Mesenchymal stem cell (in vitro differentiated cells and primary cell): Measurements from ENCODE around the gene TNKS1BP1.

Experiments
- DNase-seq: peaks from one replicate; pipeline ENCODE4 v3.0.0-alpha.2; 2013
- H2AFZ ChIP-seq: one replicate; pipeline ENCODE4 v1.6.1; 2013; ENCODE audit warnings: low read depth, mild to moderate bottlenecking, control low read depth, inconsistent platforms, low read length, moderate library complexity
- H2AK5ac ChIP-seq: 2 replicates; pipeline ENCODE4 v1.6.1; 2013; ENCODE audit warnings: low read length, moderate library complexity, mild to moderate bottlenecking, inconsistent platforms; ENCODE audit not compliant: severe bottlenecking
- H2BK120ac ChIP-seq: one replicate; pipeline ENCODE4 v1.6.1; 2013; ENCODE audit warnings: low read depth, mild to moderate bottlenecking, inconsistent platforms, low read length, moderate library complexity
- H2BK12ac ChIP-seq, 2 experiments: one replicate each; pipeline ENCODE4 v1.6.1; 2013; ENCODE audit warnings: inconsistent platforms in 2 of 2, low read length in 2 of 2, mild to moderate bottlenecking in 2 of 2, moderate library complexity in 2 of 2, control low read depth in 1 of 2
- H2BK15ac ChIP-seq: one replicate; pipeline ENCODE4 v1.6.1; 2013; ENCODE audit warnings: mild to moderate bottlenecking, low read depth, inconsistent platforms; ENCODE audit not compliant: poor library complexity, severe bottlenecking
- H2BK5ac ChIP-seq: 2 replicates; pipeline ENCODE4 v1.6.1; 2013; ENCODE audit warnings: low read depth, mild to moderate bottlenecking, low read length, control low read depth, inconsistent platforms; ENCODE audit not compliant: poor library complexity, severe bottlenecking
- H3K14ac ChIP-seq, 2 experiments: one replicate each; pipeline ENCODE4 v1.6.1; 2013; ENCODE audit warnings: inconsistent platforms in 2 of 2, low read length in 2 of 2, control low read depth in 1 of 2, mild to moderate bottlenecking in 1 of 2, moderate library complexity in 1 of 2
- H3K18ac ChIP-seq, 2 experiments: one replicate each; pipeline ENCODE4 v1.6.1; 2013; ENCODE audit warnings: inconsistent platforms in 2 of 2, low read length in 2 of 2, control low read depth in 1 of 2, low read depth in 1 of 2, mild to moderate bottlenecking in 1 of 2
- H3K23ac ChIP-seq, 2 experiments: one replicate each; pipeline ENCODE4 v1.6.1; 2013; ENCODE audit warnings: inconsistent platforms in 2 of 2, low read length in 2 of 2, mild to moderate bottlenecking in 2 of 2, moderate library complexity in 2 of 2, control low read depth in 1 of 2
- H3K27ac ChIP-seq: 2 replicates; pipeline ENCODE4 v1.5.1; 2013; ENCODE audit warnings: mild to moderate bottlenecking, moderate library complexity, low read length, control low read depth, inconsistent platforms; ENCODE audit not compliant: poor library complexity, severe bottlenecking
- H3K27me3 ChIP-seq, 2 experiments: 2 replicates each; pipeline versions ENCODE4 v1.6.1 to v1.7.0; 2013; ENCODE audit warnings: low read length in 2 of 2, mild to moderate bottlenecking in 2 of 2, moderate library complexity in 2 of 2, control low read depth in 1 of 2, inconsistent platforms in 1 of 2; ENCODE audit not compliant: control insufficient read depth in 1 of 2, insufficient read depth in 1 of 2
- H3K36me3 ChIP-seq, 2 experiments: 2 replicates each; pipeline versions ENCODE4 v1.6.1 to v1.7.0; 2013; ENCODE audit warnings: low read length in 2 of 2, control low read depth in 1 of 2, inconsistent platforms in 1 of 2, low read depth in 1 of 2, mild to moderate bottlenecking in 1 of 2; ENCODE audit not compliant: insufficient read depth in 2 of 2, control insufficient read depth in 1 of 2
- H3K4ac ChIP-seq, 2 experiments: one replicate each; pipeline ENCODE4 v1.6.1; 2013; ENCODE audit warnings: inconsistent platforms in 2 of 2, low read length in 2 of 2, mild to moderate bottlenecking in 2 of 2, moderate library complexity in 2 of 2, control low read depth in 1 of 2, low read depth in 1 of 2
- H3K4me1 ChIP-seq: 2 replicates; pipeline ENCODE4 v1.6.1; 2013; ENCODE audit warnings: low read depth, low read length, control low read depth; ENCODE audit not compliant: control insufficient read depth, insufficient read depth
- H3K4me2 ChIP-seq: 2 replicates; pipeline ENCODE4 v1.6.1; 2013; ENCODE audit warnings: low read length, mild to moderate bottlenecking, inconsistent platforms; ENCODE audit not compliant: poor library complexity, severe bottlenecking
- H3K4me3 ChIP-seq, 2 experiments: 2 replicates each; pipeline versions ENCODE4 v1.5.1 to v1.7.0; 2013; ENCODE audit warnings: low read length in 2 of 2, mild to moderate bottlenecking in 2 of 2, control low read depth in 1 of 2, low read depth in 1 of 2; ENCODE audit not compliant: insufficient read depth in 1 of 2
- H3K79me1 ChIP-seq: replicated peaks from 2 replicates; pipeline ENCODE4 v1.6.1; 2013; ENCODE audit warnings: mild to moderate bottlenecking, control low read depth, low read length, inconsistent platforms; ENCODE audit not compliant: poor library complexity, severe bottlenecking
- H3K9ac ChIP-seq: 2 replicates; pipeline ENCODE4 v1.7.0; 2013; ENCODE audit warnings: mild to moderate bottlenecking, low read length, moderate library complexity
- H3K9me3 ChIP-seq: 2 replicates; pipeline ENCODE4 v1.7.0; 2013; ENCODE audit warnings: mild to moderate bottlenecking, low read length; ENCODE audit not compliant: control insufficient read depth
- H4K8ac ChIP-seq: one replicate; pipeline ENCODE4 v1.6.1; 2013; ENCODE audit warnings: inconsistent platforms, mild to moderate bottlenecking, low read length, moderate library complexity
- H4K91ac ChIP-seq: one replicate; pipeline ENCODE4 v1.6.1; 2013; ENCODE audit warnings: mild to moderate bottlenecking, low read length, inconsistent platforms
- WGBS: methylation state at CpG from one replicate; pipeline ENCODE4 v1.1.7; 2013; ENCODE audit warnings: mixed read lengths; 5-methylcytosine and 5-hydroxymethylcytosine counted together

Gene TNKS1BP1

GRCh38 chr11:57357856-57358255, 33.1 kb upstream of the TNKS1BP1 start:
- peak; percentile 32 for DNase-seq
- Histone ChIP-seq H3K23ac (no peak overlapping the region), H3K79me1 (no peaks in the 10 kb centered on the region), H3K4ac (no peak overlapping the region), H2BK5ac (no peak overlapping the region), H2BK15ac (no peak overlapping the region), H3K27me3 (peaks cover 0 to 39% of the 10 kb centered on the region in 2 experiments), H3K4me3 (peak overlapping the region in 1 of 2 experiments; percentile 0), H2AK5ac (no peak overlapping the region), H3K18ac (no peak overlapping the region), H3K14ac (no peak overlapping the region), H3K9me3 (no peaks in the 10 kb centered on the region), H4K8ac (no peak overlapping the region), H3K9ac (peak overlapping the region; percentile 87), H2AFZ (no peak overlapping the region), H2BK120ac (no peak overlapping the region), H2BK12ac (no peak overlapping the region), H3K36me3 (no peaks in the 10 kb centered on the region), H3K27ac (no peak overlapping the region), H4K91ac (no peak overlapping the region), H3K4me1 (peaks cover 2% of the 10 kb centered on the region), H3K4me2 (no peak overlapping the region)
- WGBS, result 60% methylated on average over 6 of the region's 6 CpGs

- Histone ChIP-seq H3K27ac (no peak overlapping the region), H4K91ac (no peak overlapping the region), H3K36me3 (no peaks in the 10 kb centered on the region), H4K8ac (no peak overlapping the region), H2AK5ac (no peak overlapping the region), H2BK120ac (no peak overlapping the region), H3K9ac (peak overlapping the region; percentile 87), H2BK15ac (no peak overlapping the region), H3K27me3 (peaks cover 0 to 40% of the 10 kb centered on the region in 2 experiments), H2BK5ac (no peak overlapping the region), H3K4me3 (no peak overlapping the region), H3K79me1 (no peaks in the 10 kb centered on the region), H3K18ac (no peak overlapping the region), H2AFZ (no peak overlapping the region), H3K14ac (no peak overlapping the region), H3K4ac (no peak overlapping the region), H3K9me3 (no peaks in the 10 kb centered on the region), H2BK12ac (no peak overlapping the region), H3K23ac (no peak overlapping the region), H3K4me1 (peaks cover 2% of the 10 kb centered on the region), H3K4me2 (no peak overlapping the region)
- no peak for DNase-seq
- WGBS, result 100% methylated on average over 2 of the region's 3 CpGs
Measured at GRCh38 chr11:57357310-57357709, 32.6 kb upstream of the TNKS1BP1 start.

DNA sequence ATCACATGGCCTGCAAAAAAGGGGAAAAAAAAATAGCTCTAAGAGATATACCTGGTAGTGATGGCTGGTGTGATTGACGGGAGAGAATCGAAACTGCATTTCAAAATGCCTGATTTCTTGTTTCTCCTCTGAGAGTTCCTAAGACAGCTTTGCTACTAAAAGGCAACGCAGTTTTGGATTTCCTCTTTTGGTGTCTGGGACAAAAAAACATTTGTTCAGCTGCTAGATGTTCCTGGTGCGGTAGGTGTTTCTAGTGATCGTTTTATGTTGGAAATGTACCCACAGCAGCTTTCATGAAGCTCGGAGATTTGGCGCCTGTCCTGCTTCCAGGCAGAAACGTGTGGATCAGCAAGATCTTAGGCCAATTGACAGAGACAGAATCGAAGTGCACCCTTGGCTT, 31.5 kb upstream of the TNKS1BP1 start:
- Histone ChIP-seq H3K27me3 (peaks cover 0 to 37% of the 10 kb centered on the region in 2 experiments), H4K8ac (no peak overlapping the region), H3K23ac (no peak overlapping the region), H2AFZ (no peak overlapping the region), H2BK15ac (no peak overlapping the region), H3K9ac (peak overlapping the region; percentile 27), H2AK5ac (no peak overlapping the region), H3K4me3 (no peak overlapping the region), H3K79me1 (no peaks in the 10 kb centered on the region), H3K4me2 (no peak overlapping the region), H3K14ac (no peak overlapping the region), H2BK120ac (no peak overlapping the region), H3K18ac (no peak overlapping the region), H2BK5ac (no peak overlapping the region), H3K9me3 (peaks cover 6% of the 10 kb centered on the region), H2BK12ac (no peak overlapping the region), H4K91ac (no peak overlapping the region), H3K4me1 (peaks cover 2% of the 10 kb centered on the region), H3K27ac (no peak overlapping the region), H3K4ac (no peak overlapping the region), H3K36me3 (no peaks in the 10 kb centered on the region)
- no peak for DNase-seq
- WGBS, result 84% methylated on average over 9 of the region's 9 CpGs

DNA sequence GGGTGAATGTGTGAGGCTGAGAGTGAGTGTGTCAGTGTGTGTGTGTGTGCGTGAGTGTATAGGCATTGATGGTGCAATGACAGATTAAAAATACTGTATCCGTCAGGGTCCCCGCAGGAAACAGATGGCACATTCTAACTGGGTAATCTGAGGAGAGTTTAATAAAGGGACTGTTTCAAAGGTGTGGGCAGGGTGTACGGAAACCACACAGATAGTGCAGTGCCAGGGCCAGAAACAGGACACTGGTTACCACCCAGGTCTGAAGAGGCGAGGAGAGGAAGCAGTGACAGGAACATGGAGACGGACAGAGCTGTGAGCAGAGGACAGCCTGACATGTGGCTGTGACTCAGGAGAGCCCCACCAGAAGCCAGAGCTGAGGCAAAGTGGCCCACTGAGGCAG, 29.9 kb upstream of the TNKS1BP1 start:
- peak overlapping the region in 1 of 2 experiments; percentile 79 for H3K14ac ChIP-seq

More for the DNA sequence above, 29.9 kb upstream of the TNKS1BP1 start:
- Histone ChIP-seq H3K4me3 (no peak overlapping the region), H3K4me2 (no peak overlapping the region), H3K27me3 (peaks cover 0 to 38% of the 10 kb centered on the region in 2 experiments), H3K23ac (no peak overlapping the region), H3K36me3 (no peaks in the 10 kb centered on the region), H3K9me3 (peaks cover 12% of the 10 kb centered on the region), H2BK120ac (no peak overlapping the region), H3K79me1 (no peaks in the 10 kb centered on the region), H2BK12ac (no peak overlapping the region), H4K8ac (no peak overlapping the region), H3K9ac (no peak overlapping the region), H2AFZ (no peak overlapping the region), H3K4ac (no peak overlapping the region), H2AK5ac (no peak overlapping the region), H3K18ac (no peak overlapping the region), H2BK15ac (no peak overlapping the region), H4K91ac (no peak overlapping the region), H2BK5ac (no peak overlapping the region), H3K27ac (no peak overlapping the region), H3K4me1 (peaks cover under 1% of the 10 kb centered on the region)
- no peak for DNase-seq
- WGBS, result 89% methylated on average over 6 of the region's 6 CpGs
